ENCODE data around the gene LYPD8. TPM values are rescaled to one million over a fixed set of nuclear protein-coding genes. Genes with fewer than 3 reads are reported as not detected.

Gene LYPD8
- polyA plus RNA-seq, 1 donor, result not detected

DNA sequence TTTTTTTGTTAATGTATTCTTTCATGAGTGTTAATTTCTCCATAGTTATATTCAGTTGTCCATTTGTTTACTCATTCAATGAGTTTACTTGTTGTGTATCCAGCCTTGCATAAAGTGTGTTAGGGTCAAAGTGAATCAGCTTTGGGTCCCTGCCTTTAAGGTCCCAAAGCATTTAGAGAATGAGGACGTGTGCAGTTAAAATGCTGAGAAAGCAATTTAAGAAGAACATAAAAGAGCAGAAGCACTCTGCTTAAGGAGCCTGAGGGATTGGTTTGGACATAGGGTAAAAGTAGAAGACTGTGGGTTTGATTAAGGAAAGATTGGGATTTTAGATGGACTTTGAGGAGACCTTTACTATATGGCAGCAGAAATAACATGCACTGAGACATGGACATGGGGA, 56.5 kb downstream of the LYPD8 start:
- no peak for DNase-seq (ENCODE audit: low read depth)

DNA sequence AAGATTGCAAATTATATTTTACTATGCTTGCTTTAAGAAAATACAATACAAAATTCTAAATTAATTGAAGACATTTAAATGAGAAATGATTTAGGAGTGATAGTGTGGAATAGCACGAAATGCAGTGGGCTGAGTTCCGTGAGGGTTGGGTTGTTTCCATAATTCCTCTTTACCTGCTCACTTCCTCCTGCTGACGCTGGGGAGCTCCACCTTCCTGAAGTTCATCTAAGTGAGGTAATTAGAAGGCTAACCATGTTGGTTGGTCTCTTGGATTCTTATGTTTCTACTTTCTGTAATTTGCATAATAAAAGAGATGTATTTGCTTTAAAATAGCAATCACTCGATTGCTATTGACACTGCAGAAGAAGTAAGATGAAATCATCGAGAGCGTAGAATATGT, 57.7 kb downstream of the LYPD8 start:
- no peak for DNase-seq (ENCODE audit: low read depth)

DNA sequence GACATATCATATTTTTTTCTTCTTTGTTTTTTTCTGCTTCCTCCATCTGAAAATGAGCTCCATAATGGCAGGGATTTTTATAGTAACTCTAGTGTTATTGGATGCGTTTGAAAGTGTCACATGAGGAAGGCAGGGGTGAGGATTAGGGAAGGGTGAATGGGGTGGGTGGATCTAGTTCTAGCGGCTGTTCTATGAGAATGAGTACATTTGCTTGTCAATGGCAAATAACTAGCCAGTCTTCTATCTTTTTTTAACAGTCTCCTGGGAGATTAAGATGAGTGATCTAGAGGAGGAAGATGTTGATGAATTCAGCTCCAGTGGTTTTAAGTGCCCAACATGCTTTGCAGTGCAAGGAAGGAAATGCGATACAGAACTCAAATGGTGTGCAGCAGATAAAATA, 58.8 kb downstream of the LYPD8 start:
- DNase-seq (ENCODE audit: low read depth), result no peak

DNA sequence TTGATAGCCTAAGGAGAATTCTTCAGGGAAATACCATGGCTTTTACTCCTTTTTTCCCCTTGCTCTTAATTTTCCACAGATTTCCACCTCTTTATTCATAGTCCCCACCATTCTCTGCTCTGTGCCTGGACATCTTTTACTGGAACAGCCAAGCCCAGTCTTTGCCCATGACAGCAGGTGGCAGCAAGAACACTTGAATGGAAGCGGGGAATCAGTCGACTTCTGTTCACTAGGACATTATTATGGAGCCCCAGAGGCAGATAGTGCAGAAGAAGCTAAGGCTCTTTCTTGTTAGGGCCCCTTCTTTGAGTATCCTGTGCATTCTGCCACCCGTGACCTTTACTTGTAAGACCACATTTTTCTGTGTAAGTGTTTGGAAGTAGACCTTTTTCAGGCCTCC, 59.3 kb downstream of the LYPD8 start:
- DNase-seq (ENCODE audit: low read depth), result no peak

DNA sequence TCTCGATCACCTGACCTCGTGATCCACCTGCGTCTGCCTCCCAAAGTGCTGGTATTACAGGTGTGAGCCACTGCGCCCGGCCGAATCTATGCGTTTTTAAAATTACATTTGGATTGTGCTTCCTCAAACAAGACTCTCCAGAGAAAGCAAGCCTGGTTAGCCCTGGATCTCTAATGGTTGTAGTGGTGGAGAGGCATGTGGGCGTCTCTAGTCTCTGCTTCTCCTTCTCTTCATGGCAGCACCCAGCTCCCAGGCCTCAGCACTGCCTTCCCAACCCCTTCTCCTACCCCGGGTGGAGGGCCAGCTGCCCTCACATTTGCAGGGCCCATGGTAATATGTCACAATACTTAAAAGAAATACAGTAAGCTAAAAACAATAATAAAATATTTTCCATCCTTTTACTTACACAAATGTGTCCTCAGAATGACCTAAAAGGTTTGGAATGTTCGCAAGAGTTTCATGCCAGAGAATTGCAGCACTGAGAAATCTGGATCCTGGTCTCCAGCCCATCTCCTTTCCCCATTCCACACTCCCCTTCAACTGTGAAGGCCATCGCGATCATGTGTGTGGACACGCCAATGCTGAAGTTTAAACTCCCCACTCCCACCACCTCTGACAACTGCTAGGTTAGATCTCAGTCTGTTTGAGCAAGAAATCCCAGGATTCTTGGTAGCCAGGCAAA, 60.0 kb downstream of the LYPD8 start:
- no peak for DNase-seq (ENCODE audit: low read depth)

DNA sequence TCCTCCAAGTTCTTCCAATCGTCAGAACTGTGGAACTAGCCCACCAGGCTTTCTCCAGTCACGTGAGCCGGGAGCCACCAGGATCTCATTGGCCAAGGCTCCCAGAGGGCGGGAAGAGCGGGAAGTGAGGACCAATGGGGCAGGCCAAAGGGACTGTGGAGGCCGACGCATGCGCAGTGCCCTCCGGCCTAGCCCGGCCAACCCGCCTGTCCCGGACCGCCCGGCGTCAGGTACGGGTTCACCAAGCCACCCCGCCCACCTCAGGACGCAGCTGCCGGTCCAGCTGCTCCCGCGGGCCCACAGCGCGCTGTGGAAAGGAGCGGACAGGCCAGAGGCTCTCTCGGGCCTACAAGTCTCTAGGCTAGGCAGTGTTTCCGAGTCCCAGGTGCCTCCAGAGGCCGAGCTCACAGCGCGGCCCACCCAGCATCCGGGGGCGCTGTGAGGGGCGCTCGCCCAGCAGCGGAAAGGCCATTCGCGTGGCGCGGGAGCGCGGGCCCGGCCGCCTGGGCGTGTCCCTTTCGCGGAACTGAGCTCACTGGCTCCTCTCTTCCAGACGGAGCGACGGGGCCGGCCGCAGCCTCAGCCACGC, 63.9 kb downstream of the LYPD8 start:
- DNase-seq (ENCODE audit: low read depth), result no peak

Other genes starting within 250 kb of the LYPD8 start
- not detected for gene OR2G6, start 247.7 kb downstream of the LYPD8 start, polyA plus RNA-seq (ENCODE audit: insufficient read length)
- not detected for gene OR2T29, start 193.0 kb downstream of the LYPD8 start, polyA plus RNA-seq (ENCODE audit: insufficient read length)
- not detected for gene OR2T34, start 181.0 kb downstream of the LYPD8 start, polyA plus RNA-seq (ENCODE audit: insufficient read length)
- gene OR2T10, start 158.1 kb downstream of the LYPD8 start, polyA plus RNA-seq (ENCODE audit: insufficient read length), result not detected
- gene OR2T11, start 120.7 kb downstream of the LYPD8 start, polyA plus RNA-seq (ENCODE audit: insufficient read length), result not detected
- not detected for gene OR2T35, start 110.5 kb downstream of the LYPD8 start, polyA plus RNA-seq (ENCODE audit: insufficient read length)
- gene OR2T27, start 100.2 kb downstream of the LYPD8 start, polyA plus RNA-seq (ENCODE audit: insufficient read length), result not detected
- not detected for gene OR14I1, start 53.0 kb downstream of the LYPD8 start, polyA plus RNA-seq (ENCODE audit: insufficient read length)
- 17.9 TPM for gene SH3BP5L, start 70.2 kb upstream of the LYPD8 start, polyA plus RNA-seq (ENCODE audit: insufficient read length)
- gene ZNF672, start 82.5 kb upstream of the LYPD8 start, polyA plus RNA-seq (ENCODE audit: insufficient read length), result 18.4 TPM
- 30.7 TPM for gene ZNF692, start 103.3 kb upstream of the LYPD8 start, polyA plus RNA-seq (ENCODE audit: insufficient read length)
- 4.5 TPM for gene PGBD2, start 150.5 kb upstream of the LYPD8 start, polyA plus RNA-seq (ENCODE audit: insufficient read length)